Breast epithelium (tissue), 4 donors: ENCODE data around the gene CTNNAL1. TPM values are rescaled to one million over a fixed set of nuclear protein-coding genes. Genes with fewer than 3 reads are reported as not detected.

Experiments used
- DNase-seq, 2 donors: peaks; one replicate each; pipeline ENCODE4 v3.0.0-alpha.2; 2019; ENCODE audit warnings: low spot score in 2 of 2
- H3K27ac ChIP-seq, 2 donors: fragments of 200-600 bp; sonication (generic) in 1 of 2; one replicate each; pipeline ENCODE4 v1.5.1; 2016 to 2019; ENCODE audit warnings: mild to moderate bottlenecking in 1 of 2
- H3K27me3 ChIP-seq, 2 donors: fragments of 200-600 bp; sonication (generic) in 1 of 2; one replicate each; pipeline versions ENCODE4 v1.5.1 to v1.6.0; 2017 to 2019; ENCODE audit warnings: control low read depth in 1 of 2, mild to moderate bottlenecking in 1 of 2
- H3K36me3 ChIP-seq: fragments of 200-600 bp; one replicate; pipeline ENCODE4 v1.5.1; 2019
- H3K4me1 ChIP-seq, 2 donors: fragments of 200-600 bp; sonication (generic); one replicate each; pipeline ENCODE4 v1.5.1; 2016 to 2019; ENCODE audit warnings: control low read depth in 1 of 2
- H3K4me3 ChIP-seq, 3 donors: fragments of 200-600 bp; sonication (generic); 1 replicate in 2 of 3; 2 replicates in 1 of 3; pipeline ENCODE4 v1.5.1; 2016 to 2019; ENCODE audit warnings: mild to moderate bottlenecking in 3 of 3, moderate library complexity in 2 of 3
- H3K9me3 ChIP-seq, 2 donors: fragments of 200-600 bp; sonication (generic) in 1 of 2; one replicate each; pipeline ENCODE4 v1.5.1; 2016 to 2019; ENCODE audit warnings: control low read depth in 1 of 2
- CTCF ChIP-seq, 3 donors: fragments of 450-650 bp; IDR thresholded peaks; one replicate each; pipeline ENCODE4 v1.5.1; 2016 to 2017; ENCODE audit warnings: antibody characterized with exemption in 3 of 3, mild to moderate bottlenecking in 3 of 3, moderate library complexity in 3 of 3
- POLR2A ChIP-seq: fragments of 450-650 bp; IDR thresholded peaks from one replicate; pipeline ENCODE4 v1.6.1; 2016; ENCODE audit warnings: antibody characterized with exemption, mild to moderate bottlenecking, moderate library complexity
- POLR2AphosphoS5 ChIP-seq, 3 donors: sonication (generic); formaldehyde crosslinking; IDR thresholded peaks; one replicate each; pipeline ENCODE4 v1.6.1; 2017; ENCODE audit warnings: antibody characterized with exemption in 3 of 3
- intact Hi-C: fragments of 100-400 bp; cut with DNase I; formaldehyde crosslinking; loops from one replicate; pipeline ENCODE4 v1.15.1; 2023; ENCODE audit warnings: low total_unique reads
- total RNA-seq, 3 donors: library from RNA; depleted of rRNA; stranded (reverse); fragments of >200 nt; gene quantifications; one replicate each; pipeline ENCODE4 v1.1.0, GENCODE V29; 2016

CTNNAL1 gene
- total RNA-seq, 3 donors from 2014 or later: 25.0 to 29.2 (median 25.6) TPM

GRCh38 chr9:108991479-108991878 is 21.8 kb downstream of the CTNNAL1 start:
- Histone ChIP-seq H3K27ac (no peak overlapping the region), H3K36me3 (no peaks in the 10 kb centered on the region), H3K4me1 (no peaks in the 10 kb centered on the region), H3K9me3 (no peaks in the 10 kb centered on the region), H3K4me3 (no peak overlapping the region), H3K27me3 (no peaks in the 10 kb centered on the region)
- intact Hi-C loops: no loop called here
- no peak for DNase-seq
- TF ChIP-seq POLR2A: no peak
- TF ChIP-seq CTCF (IDR thresholded peaks at IDR 0.05): no peak
- TF ChIP-seq POLR2AphosphoS5 (IDR thresholded peaks at IDR 0.05): no peak

DNA sequence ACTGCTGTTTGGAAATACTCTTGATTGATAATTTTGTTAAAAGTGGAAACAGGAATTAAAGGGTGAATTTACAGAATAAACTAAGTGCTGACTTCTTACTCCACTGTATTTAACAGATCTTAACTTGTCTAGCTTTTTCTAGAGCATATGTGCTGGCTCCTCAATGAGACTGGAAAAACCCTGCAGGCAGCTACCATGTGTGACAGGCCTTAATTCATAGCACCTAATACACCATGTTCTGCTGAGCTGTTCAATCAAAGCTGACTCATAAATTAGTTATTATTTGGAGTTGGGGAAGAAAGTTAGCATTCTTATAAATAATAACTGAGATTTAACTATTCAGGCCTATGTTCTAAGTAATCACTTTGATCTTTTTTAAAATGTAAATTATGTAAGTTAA is 29.4 kb downstream of the CTNNAL1 start:
- intact Hi-C loops: no loop called here
- H3K4me1 ChIP-seq: no peaks in the 10 kb centered on the region
- no peak overlapping the region for H3K4me3 ChIP-seq
- no peak for DNase-seq
- no peak overlapping the region for H3K27ac ChIP-seq
- no peaks in the 10 kb centered on the region for H3K36me3 ChIP-seq
- H3K27me3 ChIP-seq: no peaks in the 10 kb centered on the region
- H3K9me3 ChIP-seq: no peaks in the 10 kb centered on the region
- TF ChIP-seq CTCF (IDR thresholded peaks at IDR 0.05): no peak
- TF ChIP-seq POLR2A: no peak
- no peak for TF ChIP-seq POLR2AphosphoS5 (IDR thresholded peaks at IDR 0.05)

- intact Hi-C loops: no loop called here
- no peaks in the 10 kb centered on the region for H3K27me3 ChIP-seq
- no peak overlapping the region for H3K27ac ChIP-seq
- no peaks in the 10 kb centered on the region for H3K4me1 ChIP-seq
- H3K36me3 ChIP-seq: no peaks in the 10 kb centered on the region
- TF ChIP-seq POLR2A (no peak), POLR2AphosphoS5 (IDR thresholded peaks at IDR 0.05) (no peak), CTCF (IDR thresholded peaks at IDR 0.05) (no peak)
- DNase-seq: no peak
- no peaks in the 10 kb centered on the region for H3K9me3 ChIP-seq
- H3K4me3 ChIP-seq: no peak overlapping the region
These were observed 32.4 kb downstream of the CTNNAL1 start for GRCh38 chr9:108980893-108981292.

GRCh38 chr9:108978205-108978604 is 35.1 kb downstream of the CTNNAL1 start:
- TF ChIP-seq POLR2A (no peak), POLR2AphosphoS5 (IDR thresholded peaks at IDR 0.05) (no peak), CTCF (IDR thresholded peaks at IDR 0.05) (no peak)
- H3K9me3 ChIP-seq: no peaks in the 10 kb centered on the region
- intact Hi-C loops: no loop called here
- H3K27ac ChIP-seq: no peak overlapping the region
- no peak overlapping the region for H3K4me3 ChIP-seq
- no peaks in the 10 kb centered on the region for H3K27me3 ChIP-seq
- H3K36me3 ChIP-seq: no peaks in the 10 kb centered on the region
- no peak for DNase-seq
- no peaks in the 10 kb centered on the region for H3K4me1 ChIP-seq

DNA sequence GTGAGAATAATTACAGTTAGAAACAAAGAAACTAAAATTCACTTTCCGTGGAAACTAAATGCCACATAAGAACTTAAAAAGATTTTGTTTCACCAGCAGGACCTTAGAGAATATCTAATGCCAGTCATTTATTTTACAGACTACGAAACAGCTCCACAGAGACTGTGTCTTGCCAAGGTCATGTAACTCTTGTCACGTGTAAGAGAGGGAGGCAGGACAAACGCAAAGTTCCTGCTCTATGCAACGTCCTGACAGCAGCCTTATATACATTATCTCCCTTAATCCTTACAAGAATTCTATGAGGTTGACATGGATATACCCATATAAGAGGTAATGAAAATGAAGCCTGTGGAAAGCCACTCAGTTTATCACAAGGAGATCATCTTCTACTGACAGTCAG is 39.4 kb downstream of the CTNNAL1 start:
- intact Hi-C loops: no loop called here
- TF ChIP-seq POLR2A (no peak), POLR2AphosphoS5 (IDR thresholded peaks at IDR 0.05) (no peak), CTCF (IDR thresholded peaks at IDR 0.05) (no peak)
- Histone ChIP-seq H3K36me3 (no peaks in the 10 kb centered on the region), H3K4me1 (no peaks in the 10 kb centered on the region), H3K27ac (no peak overlapping the region), H3K4me3 (no peak overlapping the region), H3K9me3 (no peaks in the 10 kb centered on the region), H3K27me3 (no peaks in the 10 kb centered on the region)
- DNase-seq: no peak
